Measurements from ENCODE around the gene FXYD2. TPM values are rescaled to one million over a fixed set of nuclear protein-coding genes. Genes with fewer than 3 reads are reported as not detected.

The FXYD2 gene
- total and polyA plus RNA-seq, 7 experiments from 2014 or later, result 3.1 to 25.6 (median 5.6) TPM

- Histone ChIP-seq H3K4me1 (ENCODE audit: control insufficient read depth in 2 of 2, insufficient read depth in 2 of 2, low read length in 2 of 2) (no peaks in the 10 kb centered on the region), H3K9me3 (ENCODE audit: control insufficient read depth in 2 of 3, low read length in 3 of 3) (no peaks in the 10 kb centered on the region), H3K36me3 (ENCODE audit: control insufficient read depth in 2 of 3, insufficient read depth in 3 of 3, low read length in 3 of 3) (no peaks in the 10 kb centered on the region), H3K27me3 (ENCODE audit: control insufficient read depth in 2 of 2, insufficient read depth in 2 of 2, low read length in 2 of 2) (no peaks in the 10 kb centered on the region), H3K27ac (ENCODE audit: low read depth, low read length) (no peak overlapping the region), H3K4me3 (ENCODE audit: low read length) (no peak overlapping the region)
- DNase-seq, result no peak
- CTCF ChIA-PET, result no interaction called here
- H3K9me3 Mint-ChIP-seq, result peaks cover 0 to 1% (median 0%) of the 10 kb centered on the region in 11 donors
- H3K36me3 Mint-ChIP-seq, result peaks cover 0 to under 1% (median 0%) of the 10 kb centered on the region in 5 donors
- no peak overlapping the region for H3K27ac Mint-ChIP-seq
- POLR2A ChIA-PET, result no interaction called here
- intact Hi-C loops (cut with micrococcal nuclease), result loop anchor here in 1 of 2 donors (5.0 kb wide), 1 partner anchor 33 kb away; no protein-coding TSS in a partner anchor
- no peak overlapping the region for H3K4me3 Mint-ChIP-seq
- ATAC-seq, result no peak
- peaks cover 0 to 9% (median 0%) of the 10 kb centered on the region in 7 donors for H3K4me1 Mint-ChIP-seq
- peaks cover 0 to 27% (median 7%) of the 10 kb centered on the region in 5 donors for H3K27me3 Mint-ChIP-seq
Measured at GRCh38 chr11:117859061-117859460, 34.5 kb upstream of the FXYD2 start.

- Mint-ChIP-seq H3K4me1 (peaks cover 0 to 9% (median 0%) of the 10 kb centered on the region in 7 donors), H3K9me3 (peaks cover 0 to 9% (median 2%) of the 10 kb centered on the region in 11 donors), H3K4me3 (no peak overlapping the region), H3K27ac (no peak overlapping the region), H3K36me3 (peaks cover 0 to 7% (median 3%) of the 10 kb centered on the region in 5 donors), H3K27me3 (peaks cover 0 to 26% (median 11%) of the 10 kb centered on the region in 5 donors)
- ChIA-PET POLR2A (interaction anchor here (0.6 kb wide), 1 partner anchor 668 kb away, joined by 7 read pairs; no protein-coding TSS in a partner anchor), CTCF (interaction anchor here (1.1 kb wide), 1 partner anchor 196 kb away, joined by 3 read pairs; no protein-coding TSS in a partner anchor)
- ATAC-seq, result no peak
- H3K27ac ChIP-seq (ENCODE audit: low read depth, low read length), result no peak overlapping the region
- no peaks in the 10 kb centered on the region for H3K9me3 ChIP-seq (ENCODE audit: control insufficient read depth in 2 of 3, low read length in 3 of 3)
- intact Hi-C loops (cut with micrococcal nuclease), result loop anchor here in 1 of 2 donors (5.0 kb wide), 1 partner anchor 34 kb away; no protein-coding TSS in a partner anchor
- H3K36me3 ChIP-seq (ENCODE audit: control insufficient read depth in 2 of 3, insufficient read depth in 3 of 3, low read length in 3 of 3), result no peaks in the 10 kb centered on the region
- DNase-seq, result no peak
- no peak overlapping the region for H3K4me3 ChIP-seq (ENCODE audit: low read length)
- H3K4me1 ChIP-seq (ENCODE audit: control insufficient read depth in 2 of 2, insufficient read depth in 2 of 2, low read length in 2 of 2), result no peaks in the 10 kb centered on the region
- H3K27me3 ChIP-seq (ENCODE audit: control insufficient read depth in 2 of 2, insufficient read depth in 2 of 2, low read length in 2 of 2), result no peaks in the 10 kb centered on the region
Measured at GRCh38 chr11:117857734-117858414, 33.3 kb upstream of the FXYD2 start.

DNA sequence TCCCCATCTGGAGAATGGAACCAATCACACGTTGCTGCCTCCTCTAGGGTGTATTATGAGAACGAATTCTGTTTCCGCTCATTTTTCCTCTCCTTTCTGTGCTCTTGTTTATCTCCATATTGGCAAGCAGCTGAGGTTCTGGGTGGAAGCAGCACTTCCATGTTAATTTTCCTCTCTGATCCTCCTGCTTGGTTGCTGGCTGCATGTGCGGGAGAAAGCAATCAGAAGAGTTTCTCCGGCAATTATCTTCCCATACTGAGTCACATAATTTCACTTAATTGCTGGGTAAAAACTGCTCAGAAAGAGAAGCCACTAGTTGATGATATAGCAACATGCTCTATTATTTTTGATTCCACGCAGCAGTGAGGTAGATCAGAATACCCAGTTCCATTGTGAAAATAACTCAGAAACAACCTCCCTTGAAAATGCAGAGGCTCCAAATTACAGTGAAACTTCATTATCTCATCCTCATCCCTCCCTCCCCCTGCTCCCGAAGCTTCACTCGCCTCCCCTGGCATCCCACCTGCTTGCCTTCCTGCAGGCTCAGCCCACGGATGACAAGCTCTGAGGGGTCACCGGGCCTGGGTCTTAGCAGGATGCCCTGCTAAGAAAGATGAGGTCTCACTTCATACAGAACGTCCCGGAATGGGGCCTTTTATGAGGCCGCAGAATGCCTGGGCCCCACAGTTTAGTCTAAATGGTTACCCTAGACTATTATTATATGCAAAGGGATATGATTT is 31.5 kb upstream of the FXYD2 start:
- POLR2A ChIA-PET, result interaction anchor here (0.6 kb wide), 1 partner anchor 1412 kb away, joined by 3 read pairs; no protein-coding TSS in a partner anchor
- H3K9me3 Mint-ChIP-seq, result peaks cover 0 to 14% (median 8%) of the 10 kb centered on the region in 11 donors
- CTCF ChIA-PET, result interaction anchor here (1.8 kb wide), 1 partner anchor 91 kb away, joined by 4 read pairs; no protein-coding TSS in a partner anchor

GRCh38 chr11:117855186-117855845 is 30.8 kb upstream of the FXYD2 start:
- ChIA-PET CTCF (interaction anchor here (1.8 kb wide), 1 partner anchor 91 kb away, joined by 4 read pairs; no protein-coding TSS in a partner anchor), POLR2A (no interaction called here)
- Histone ChIP-seq H3K36me3 (ENCODE audit: control insufficient read depth in 2 of 3, insufficient read depth in 3 of 3, low read length in 3 of 3) (no peaks in the 10 kb centered on the region), H3K27ac (ENCODE audit: low read depth, low read length) (no peak overlapping the region), H3K9me3 (ENCODE audit: control insufficient read depth in 2 of 3, low read length in 3 of 3) (no peaks in the 10 kb centered on the region), H3K27me3 (ENCODE audit: control insufficient read depth in 2 of 2, insufficient read depth in 2 of 2, low read length in 2 of 2) (no peaks in the 10 kb centered on the region), H3K4me1 (ENCODE audit: control insufficient read depth in 2 of 2, insufficient read depth in 2 of 2, low read length in 2 of 2) (no peaks in the 10 kb centered on the region), H3K4me3 (ENCODE audit: low read length) (no peak overlapping the region)
- Mint-ChIP-seq H3K4me1 (peaks cover 0 to 6% (median 0%) of the 10 kb centered on the region in 7 donors), H3K9me3 (peaks cover 0 to 14% (median 8%) of the 10 kb centered on the region in 11 donors), H3K27me3 (peaks cover 0 to 36% (median 15%) of the 10 kb centered on the region in 5 donors), H3K4me3 (no peak overlapping the region), H3K36me3 (peaks cover 3 to 14% (median 7%) of the 10 kb centered on the region in 5 donors), H3K27ac (no peak overlapping the region)
- intact Hi-C loops (cut with micrococcal nuclease), result loop anchor here in 1 of 2 donors (5.0 kb wide), 1 partner anchor 37 kb away; no protein-coding TSS in a partner anchor
- no peak for DNase-seq
- no peak for ATAC-seq

More for the DNA sequence above, 31.5 kb upstream of the FXYD2 start:
- ATAC-seq, result no peak
- Histone ChIP-seq H3K9me3 (ENCODE audit: control insufficient read depth in 2 of 3, low read length in 3 of 3) (no peaks in the 10 kb centered on the region), H3K27me3 (ENCODE audit: control insufficient read depth in 2 of 2, insufficient read depth in 2 of 2, low read length in 2 of 2) (no peaks in the 10 kb centered on the region), H3K4me3 (ENCODE audit: low read length) (no peak overlapping the region), H3K36me3 (ENCODE audit: control insufficient read depth in 2 of 3, insufficient read depth in 3 of 3, low read length in 3 of 3) (no peaks in the 10 kb centered on the region), H3K4me1 (ENCODE audit: control insufficient read depth in 2 of 2, insufficient read depth in 2 of 2, low read length in 2 of 2) (no peaks in the 10 kb centered on the region), H3K27ac (ENCODE audit: low read depth, low read length) (no peak overlapping the region)
- DNase-seq, result no peak
- no peak overlapping the region for H3K4me3 Mint-ChIP-seq
- H3K27ac Mint-ChIP-seq, result no peak overlapping the region
- peaks cover 0 to 34% (median 15%) of the 10 kb centered on the region in 5 donors for H3K27me3 Mint-ChIP-seq
- intact Hi-C loops (cut with micrococcal nuclease), result loop anchor here in 1 of 2 donors (5.0 kb wide), 1 partner anchor 36 kb away; no protein-coding TSS in a partner anchor
- H3K36me3 Mint-ChIP-seq, result peaks cover 3 to 14% (median 7%) of the 10 kb centered on the region in 5 donors
- peaks cover 0 to 6% (median 0%) of the 10 kb centered on the region in 7 donors for H3K4me1 Mint-ChIP-seq

DNA sequence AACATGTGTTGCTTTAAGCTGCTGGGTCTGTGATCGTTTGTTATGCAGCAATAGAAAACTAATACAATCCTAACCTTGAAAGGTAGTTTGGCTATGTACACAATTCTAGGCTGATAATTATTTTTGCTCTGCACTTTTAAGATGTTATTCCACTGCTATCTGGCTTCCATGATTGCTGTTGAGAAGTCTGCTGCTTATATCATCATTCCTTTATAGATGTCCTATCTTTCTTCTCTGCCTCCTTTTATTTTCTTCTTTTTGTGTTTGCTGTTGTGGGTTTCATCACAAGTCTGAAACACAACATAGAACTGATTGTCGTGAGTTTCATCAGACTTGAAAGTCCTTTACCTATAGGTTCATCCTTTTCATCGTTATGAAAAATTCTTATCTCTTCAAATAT is 27.8 kb upstream of the FXYD2 start:
- DNase-seq, result no peak
- peaks cover 0 to 46% (median 9%) of the 10 kb centered on the region in 5 donors for H3K27me3 Mint-ChIP-seq
- H3K27me3 ChIP-seq (ENCODE audit: control insufficient read depth in 2 of 2, insufficient read depth in 2 of 2, low read length in 2 of 2), result no peaks in the 10 kb centered on the region
- ChIA-PET POLR2A (no interaction called here), CTCF (interaction anchor here (1.3 kb wide), 1 partner anchor 9 kb away, joined by 5 read pairs; no protein-coding TSS in a partner anchor)
- peaks cover 0 to 14% (median 8%) of the 10 kb centered on the region in 11 donors for H3K9me3 Mint-ChIP-seq
- H3K4me3 Mint-ChIP-seq, result no peak overlapping the region
- no peaks in the 10 kb centered on the region for H3K9me3 ChIP-seq (ENCODE audit: control insufficient read depth in 2 of 3, low read length in 3 of 3)
- no peaks in the 10 kb centered on the region for H3K36me3 ChIP-seq (ENCODE audit: control insufficient read depth in 2 of 3, insufficient read depth in 3 of 3, low read length in 3 of 3)
- H3K27ac ChIP-seq (ENCODE audit: low read depth, low read length), result no peak overlapping the region
- no peak overlapping the region for H3K4me3 ChIP-seq (ENCODE audit: low read length)
- H3K4me1 Mint-ChIP-seq, result peaks cover 0 to 8% (median 0%) of the 10 kb centered on the region in 7 donors
- H3K4me1 ChIP-seq (ENCODE audit: control insufficient read depth in 2 of 2, insufficient read depth in 2 of 2, low read length in 2 of 2), result no peaks in the 10 kb centered on the region
- H3K36me3 Mint-ChIP-seq, result peaks cover 3 to 14% (median 7%) of the 10 kb centered on the region in 5 donors
- ATAC-seq, result no peak
- peak overlapping the region in 1 of 9 donors; percentile 15 for H3K27ac Mint-ChIP-seq
- intact Hi-C loops (cut with micrococcal nuclease), result no loop called here

DNA sequence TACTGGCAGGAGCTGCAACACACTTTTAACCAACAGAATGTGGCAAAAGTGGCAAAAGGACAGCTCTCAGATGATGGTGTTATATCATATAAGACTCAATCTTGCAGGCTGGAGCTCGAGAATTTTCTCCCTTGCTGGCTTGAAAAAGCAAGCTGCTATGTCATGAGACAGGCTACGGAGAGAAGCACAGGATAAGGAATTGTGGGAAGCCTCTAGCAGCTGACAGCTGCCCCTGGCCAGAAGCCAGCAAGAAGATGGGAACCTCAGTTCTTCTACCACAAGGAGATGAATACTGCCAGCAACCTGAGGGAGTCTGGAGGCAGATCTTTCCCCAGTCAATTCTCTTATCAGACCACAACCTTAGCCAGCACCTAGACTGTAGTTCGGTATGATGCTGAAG is 27.3 kb upstream of the FXYD2 start:
- intact Hi-C loops (cut with micrococcal nuclease), result no loop called here
- Histone ChIP-seq H3K27ac (ENCODE audit: low read depth, low read length) (no peak overlapping the region), H3K4me1 (ENCODE audit: control insufficient read depth in 2 of 2, insufficient read depth in 2 of 2, low read length in 2 of 2) (no peaks in the 10 kb centered on the region), H3K36me3 (ENCODE audit: control insufficient read depth in 2 of 3, insufficient read depth in 3 of 3, low read length in 3 of 3) (no peaks in the 10 kb centered on the region), H3K4me3 (ENCODE audit: low read length) (no peak overlapping the region), H3K27me3 (ENCODE audit: control insufficient read depth in 2 of 2, insufficient read depth in 2 of 2, low read length in 2 of 2) (no peaks in the 10 kb centered on the region), H3K9me3 (ENCODE audit: control insufficient read depth in 2 of 3, low read length in 3 of 3) (no peaks in the 10 kb centered on the region)
- ChIA-PET CTCF (interaction anchor here (1.3 kb wide), 1 partner anchor 9 kb away, joined by 5 read pairs; no protein-coding TSS in a partner anchor), POLR2A (no interaction called here)
- no peak overlapping the region for H3K27ac Mint-ChIP-seq
- no peak overlapping the region for H3K4me3 Mint-ChIP-seq
- no peak for DNase-seq
- peaks cover 3 to 14% (median 7%) of the 10 kb centered on the region in 5 donors for H3K36me3 Mint-ChIP-seq
- H3K9me3 Mint-ChIP-seq, result peaks cover 0 to 14% (median 8%) of the 10 kb centered on the region in 11 donors
- peaks cover 0 to 48% (median 6%) of the 10 kb centered on the region in 5 donors for H3K27me3 Mint-ChIP-seq
- ATAC-seq, result no peak
- H3K4me1 Mint-ChIP-seq, result peaks cover 0 to 6% (median 0%) of the 10 kb centered on the region in 7 donors

Measured in naive thymus-derived CD4-positive, alpha-beta T cell (primary cell).